ENCODE results near the gene IRAK1BP1. TPM values are rescaled to one million over a fixed set of nuclear protein-coding genes. Genes with fewer than 3 reads are reported as not detected.

Gene IRAK1BP1, protein sequence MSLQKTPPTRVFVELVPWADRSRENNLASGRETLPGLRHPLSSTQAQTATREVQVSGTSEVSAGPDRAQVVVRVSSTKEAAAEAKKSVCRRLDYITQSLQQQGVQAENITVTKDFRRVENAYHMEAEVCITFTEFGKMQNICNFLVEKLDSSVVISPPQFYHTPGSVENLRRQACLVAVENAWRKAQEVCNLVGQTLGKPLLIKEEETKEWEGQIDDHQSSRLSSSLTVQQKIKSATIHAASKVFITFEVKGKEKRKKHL
- 2.6 and 3.2 TPM in 2 replicates for total RNA-seq

- H3K4me3 ChIP-seq (ENCODE audit: low read depth, low read length), result peak within 1 kb of the TSS; percentile 72
- DNase-seq (ENCODE audit: low read depth) (peak; percentile 63), FAIRE-seq (no peak)
- TF ChIP-seq CTCF (IDR thresholded peaks at IDR 0.05; ENCODE audit: insufficient read depth, low read length, severe bottlenecking), result no peak
- no peaks in the 10 kb centered on the region for H3K36me3 ChIP-seq (ENCODE audit: control insufficient read depth, insufficient read depth, low read length)
- no peaks in the 10 kb centered on the region for H3K27me3 ChIP-seq (ENCODE audit: control insufficient read depth, insufficient read depth, low read length)
Measured at GRCh38 chr6:78867370-78868040, at the start of gene IRAK1BP1. IRAK1BP1 (plus strand) TSS chr6:78867551; CDS start chr6:78867577, 26 bp downstream.

- TF ChIP-seq CTCF (IDR thresholded peaks at IDR 0.05; ENCODE audit: insufficient read depth, low read length, severe bottlenecking), result no peak
- Histone ChIP-seq H3K4me3 (ENCODE audit: low read depth, low read length) (no peak overlapping the region), H3K36me3 (ENCODE audit: control insufficient read depth, insufficient read depth, low read length) (no peaks in the 10 kb centered on the region), H3K27me3 (ENCODE audit: control insufficient read depth, insufficient read depth, low read length) (no peaks in the 10 kb centered on the region)
- DNase-seq (ENCODE audit: low read depth), result no peak
- FAIRE-seq, result no peak
Measured at GRCh38 chr6:78824045-78824444, 43.3 kb upstream of the IRAK1BP1 start.

GRCh38 chr6:78829407-78829806 is 37.9 kb upstream of the IRAK1BP1 start:
- H3K36me3 ChIP-seq (ENCODE audit: control insufficient read depth, insufficient read depth, low read length), result no peaks in the 10 kb centered on the region
- no peak overlapping the region for H3K4me3 ChIP-seq (ENCODE audit: low read depth, low read length)
- no peak for TF ChIP-seq CTCF (IDR thresholded peaks at IDR 0.05; ENCODE audit: insufficient read depth, low read length, severe bottlenecking)
- DNase-seq (ENCODE audit: low read depth) (no peak), FAIRE-seq (no peak)
- no peaks in the 10 kb centered on the region for H3K27me3 ChIP-seq (ENCODE audit: control insufficient read depth, insufficient read depth, low read length)

- Histone ChIP-seq H3K4me3 (ENCODE audit: low read depth, low read length) (no peak overlapping the region), H3K27me3 (ENCODE audit: control insufficient read depth, insufficient read depth, low read length) (no peaks in the 10 kb centered on the region), H3K36me3 (ENCODE audit: control insufficient read depth, insufficient read depth, low read length) (no peaks in the 10 kb centered on the region)
- TF ChIP-seq CTCF (IDR thresholded peaks at IDR 0.05; ENCODE audit: insufficient read depth, low read length, severe bottlenecking), result no peak
- DNase-seq (ENCODE audit: low read depth) (no peak), FAIRE-seq (no peak)
Measured at GRCh38 chr6:78830805-78831204, 36.5 kb upstream of the IRAK1BP1 start.

DNA sequence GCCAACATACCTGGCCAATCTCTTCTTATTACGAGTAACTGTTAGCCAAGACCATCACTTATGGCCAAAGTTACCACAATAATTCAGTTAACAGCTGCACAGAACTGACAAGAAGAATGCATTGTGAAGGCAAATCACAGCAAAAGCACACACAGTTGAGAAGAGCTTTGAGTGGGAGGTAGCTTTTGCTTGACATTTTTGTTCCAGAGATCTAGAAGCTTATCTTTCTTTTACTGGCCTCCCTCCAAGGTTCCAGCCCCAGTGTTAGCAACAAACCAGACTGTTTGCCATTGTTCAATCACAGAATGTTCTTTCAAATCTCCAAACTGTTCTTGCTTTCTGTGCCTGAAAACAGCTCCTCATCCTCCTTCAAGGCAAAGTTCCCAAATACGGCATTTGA is 35.9 kb upstream of the IRAK1BP1 start:
- FAIRE-seq, result no peak
- Histone ChIP-seq H3K27me3 (ENCODE audit: control insufficient read depth, insufficient read depth, low read length) (no peaks in the 10 kb centered on the region), H3K4me3 (ENCODE audit: low read depth, low read length) (no peak overlapping the region), H3K36me3 (ENCODE audit: control insufficient read depth, insufficient read depth, low read length) (no peaks in the 10 kb centered on the region)
- no peak for DNase-seq (ENCODE audit: low read depth)
- TF ChIP-seq CTCF (IDR thresholded peaks at IDR 0.05; ENCODE audit: insufficient read depth, low read length, severe bottlenecking), result no peak
